ENCODE results near the gene TAF12. TPM values are rescaled to one million over a fixed set of nuclear protein-coding genes. Genes with fewer than 3 reads are reported as not detected.

Gene TAF12
- 10 to 100 TPM; 14.8 to 31.6 TPM for total RNA-seq

GRCh38 chr1:28642847-28643635, at the start of gene TAF12:
Gene TAF12, minus strand, starts transcription at chr1:28643067. Its CDS starts 20,986 bp downstream, at chr1:28622081.

GRCh38 chr1:28668191-28668955, 25.5 kb upstream of the TAF12 start, which contains the start of gene GMEB1:
Gene GMEB1, plus strand, starts transcription at chr1:28668784. Its CDS starts 14,829 bp downstream, at chr1:28683613.

DNA sequence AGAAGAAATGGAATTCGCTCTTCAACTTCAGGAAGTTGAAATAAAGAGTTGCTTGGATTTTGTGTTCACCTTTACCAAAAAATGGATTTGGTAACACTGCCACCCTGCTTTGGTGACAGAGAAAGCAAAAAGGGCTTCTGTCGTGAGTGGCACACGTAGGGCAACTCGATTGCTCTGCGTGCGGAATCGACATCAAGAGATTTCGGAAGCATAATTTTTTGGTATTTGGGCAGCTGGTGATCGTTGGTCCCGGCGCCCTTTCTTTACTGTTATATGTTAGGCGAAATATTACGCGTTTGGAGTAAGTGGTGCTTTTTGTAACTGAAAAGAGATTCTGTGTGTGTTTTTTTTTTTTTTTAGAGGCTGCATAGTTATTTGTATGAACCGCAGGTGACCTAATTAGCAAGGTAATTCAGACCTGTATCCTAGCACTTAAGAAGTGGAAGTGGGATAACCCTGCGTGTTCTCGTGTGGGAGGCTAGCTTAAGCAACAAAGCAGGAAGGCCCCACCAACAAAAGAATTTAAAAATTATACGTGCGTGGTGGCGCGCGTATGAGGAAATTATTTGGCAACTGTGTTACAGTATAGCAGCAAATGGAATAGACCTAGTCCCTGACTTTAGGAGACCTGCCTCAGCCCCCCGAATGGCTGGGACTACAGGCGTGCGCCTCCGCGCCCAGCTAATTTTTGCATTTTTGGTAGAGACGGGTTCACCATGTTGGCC, 5.8 kb upstream of the TAF12 start, which contains the start of gene RNU11:
TSS of gene RNU11 (plus strand) at position 127 of the 725 bp plus-strand sequence.

GRCh38 chr1:28591708-28592320, 51.1 kb downstream of the TAF12 start, which contains the start of gene RAB42:
Gene RAB42, plus strand, starts transcription at chr1:28592265. Its CDS starts 247 bp downstream, at chr1:28592512.

Small RNA genes lying within 50 kb of the gene (small RNA-seq; reads per million reads assigned to genes)
- 0 reads per million in 2 donors for gene RF00422
- gene RNU11 = 0 reads per million in 2 donors
- gene SNORA16A = 0 reads per million in 2 donors
- gene SNORA44 = 0 reads per million in 2 donors
- 0 reads per million in 2 donors for gene SNORA61
- gene SNORD99 = 777 to 1,428 reads per million in 2 donors

Other genes starting within 250 kb of the TAF12 start
- gene RCC1, start 137.0 kb downstream of the TAF12 start, total RNA-seq = 10 to 100 TPM; 18.9 to 56.3 TPM
- 10 to 100 TPM; 18.6 to 21.3 TPM for gene TRNAU1AP, start 90.0 kb downstream of the TAF12 start, total RNA-seq
- gene RAB42, start 50.8 kb downstream of the TAF12 start, total RNA-seq = 1 to 10 TPM; 3.8 to 6.7 TPM
- not detected for gene RNU11, start 5.5 kb upstream of the TAF12 start, total RNA-seq
- gene GMEB1, start 25.7 kb upstream of the TAF12 start, total RNA-seq = 1 to 10 TPM; 7.0 to 8.6 TPM
- gene YTHDF2, start 93.9 kb upstream of the TAF12 start, total RNA-seq = 10 to 100 TPM; 67.8 to 84.9 TPM
- gene OPRD1, start 169.1 kb upstream of the TAF12 start, total RNA-seq = 1 to 10 TPM in 1 of 2 donors, not detected in 1; 1.7 TPM